H1 (cell line): ENCODE results near the gene GOSR1. TPM values are rescaled to one million over a fixed set of nuclear protein-coding genes. Genes with fewer than 3 reads are reported as not detected.
A peak's percentile ranks its signal among the peaks of the same experiment; 100 is the strongest.
"Not testable (repeated sequence)": the region's sequence is repeated elsewhere in the genome, so short reads cannot be mapped to it uniquely, and the experiment has no call there.

Source experiments
- CTCF ChIA-PET: fragments of 300-600 bp; sonication (Branson Sonifier 250); formaldehyde crosslinking; loops from one replicate; lab custom pipeline; 2021; ENCODE audit not compliant: partially characterized antibody; lab: Charles Lee
- POLR2A ChIA-PET: fragments of 300-600 bp; sonication (Branson Sonifier 250); formaldehyde crosslinking; loops from one replicate; lab custom pipeline; 2021; ENCODE audit warnings: inconsistent platforms; ENCODE audit not compliant: partially characterized antibody; lab: Charles Lee
- DNase-seq, 2 experiments: peaks; one replicate each; pipeline versions ENCODE4 v3.0.0 to v3.0.0-alpha.2; 2010 to 2022; ENCODE audit warnings: low spot score in 2 of 2, low read depth in 1 of 2, mixed read lengths in 1 of 2
- FAIRE-seq: peaks from 2 replicates; lab custom pipeline; 2011; peaks lifted over from hg19 to GRCh38; lab: Jason Lieb, UNC
- H2AFZ ChIP-seq: 2 replicates; pipeline ENCODE4 v1.8.1; 2012; ENCODE audit warnings: low read length, inconsistent platforms
- H2AK5ac ChIP-seq: 2 replicates; pipeline ENCODE4 v1.6.1; 2013; ENCODE audit warnings: low read depth, low read length
- H2BK120ac ChIP-seq: replicated peaks from 2 replicates; pipeline ENCODE3; 2013; ENCODE audit warnings: low read depth, low read length, inconsistent platforms
- H2BK12ac ChIP-seq: 2 replicates; pipeline ENCODE4 v1.6.1; 2013; ENCODE audit warnings: low read depth, low read length
- H2BK15ac ChIP-seq: 2 replicates; pipeline ENCODE4 v1.6.1; 2013; ENCODE audit warnings: low read length
- H2BK20ac ChIP-seq: 2 replicates; pipeline ENCODE4 v1.6.1; 2013; ENCODE audit warnings: low read length
- H2BK5ac ChIP-seq: 2 replicates; pipeline ENCODE4 v1.6.1; 2013; ENCODE audit warnings: low read depth, low read length
- H3K14ac ChIP-seq: 2 replicates; pipeline ENCODE4 v1.6.1; 2013; ENCODE audit warnings: inconsistent platforms; ENCODE audit not compliant: insufficient read length
- H3K18ac ChIP-seq: 2 replicates; pipeline ENCODE4 v1.6.1; 2013; ENCODE audit warnings: low read length; ENCODE audit errors: extremely low read depth
- H3K23ac ChIP-seq: 2 replicates; pipeline ENCODE4 v1.6.1; 2013; ENCODE audit warnings: inconsistent platforms; ENCODE audit not compliant: insufficient read length
- H3K23me2 ChIP-seq: 2 replicates; pipeline ENCODE4 v1.6.1; 2013; ENCODE audit warnings: low read depth, low read length
- H3K27ac ChIP-seq: 2 replicates; pipeline ENCODE4 v1.6.1; 2011; ENCODE audit warnings: low read depth, low read length, inconsistent platforms
- H3K27me3 ChIP-seq, 4 experiments: replicated peaks in 1 of 4; 1 replicate in 1 of 4; 2 replicates in 3 of 4; pipeline versions ENCODE4 v1.6.1 to v1.8.1; 2011 to 2013; ENCODE audit warnings: low read length in 3 of 4, mild to moderate bottlenecking in 3 of 4, inconsistent platforms in 2 of 4, mixed read lengths in 2 of 4, moderate library complexity in 1 of 4; ENCODE audit not compliant: control insufficient read depth in 3 of 4, insufficient read depth in 3 of 4; ENCODE audit errors: extremely low read depth in 1 of 4
- H3K36me3 ChIP-seq, 4 experiments: 2 replicates each; pipeline versions ENCODE4 v1.6.1 to v1.8.1; 2011 to 2013; ENCODE audit warnings: mild to moderate bottlenecking in 4 of 4, low read length in 3 of 4, moderate library complexity in 2 of 4, control low read depth in 1 of 4, inconsistent platforms in 1 of 4; ENCODE audit not compliant: insufficient read depth in 4 of 4, control insufficient read depth in 2 of 4
- H3K4ac ChIP-seq: replicated peaks from 2 replicates; pipeline ENCODE3; 2013; ENCODE audit warnings: low read length, low read depth, mixed read lengths, inconsistent platforms; ENCODE audit not compliant: insufficient read length
- H3K4me1 ChIP-seq, 4 experiments: replicated peaks in 1 of 4; 1 replicate in 1 of 4; 2 replicates in 3 of 4; pipeline versions ENCODE4 v1.6.1 to v1.8.1; 2011 to 2013; ENCODE audit warnings: low read length in 3 of 4, inconsistent platforms in 2 of 4, mixed read lengths in 1 of 4; ENCODE audit not compliant: insufficient read depth in 4 of 4, control insufficient read depth in 3 of 4
- H3K4me2 ChIP-seq, 2 experiments: 2 replicates each; pipeline versions ENCODE4 v1.6.1 to v1.8.1; 2011 to 2013; ENCODE audit warnings: low read depth in 2 of 2, low read length in 2 of 2, control low read depth in 1 of 2, inconsistent platforms in 1 of 2, mild to moderate bottlenecking in 1 of 2; ENCODE audit not compliant: insufficient read depth in 1 of 2
- H3K4me3 ChIP-seq, 4 experiments: fragments of 200-600, 300-600 bp in 1 of 4; sonication (generic), shearing (Covaris generic), sonication (Bioruptor Twin) in 1 of 4; 2 replicates each; pipeline versions ENCODE4 v1.5.1 to v1.8.1; 2011 to 2016; ENCODE audit warnings: low read length in 4 of 4, low read depth in 3 of 4, control low read depth in 2 of 4, inconsistent platforms in 2 of 4, mild to moderate bottlenecking in 2 of 4, mixed read lengths in 1 of 4, moderate library complexity in 1 of 4; ENCODE audit not compliant: insufficient read depth in 2 of 4; ENCODE audit errors: extremely low read depth in 1 of 4
- H3K56ac ChIP-seq: replicated peaks from 2 replicates; pipeline ENCODE3; 2013; ENCODE audit warnings: low read depth, mild to moderate bottlenecking, mixed read lengths, low read length, inconsistent platforms; ENCODE audit not compliant: insufficient read length
- H3K79me1 ChIP-seq: 2 replicates; pipeline ENCODE4 v1.6.1; 2013; ENCODE audit warnings: low read depth, low read length, control low read depth
- H3K79me2 ChIP-seq, 2 experiments: 2 replicates each; pipeline versions ENCODE4 v1.6.1 to v1.8.1; 2012 to 2013; ENCODE audit warnings: low read length in 2 of 2, mild to moderate bottlenecking in 2 of 2, inconsistent platforms in 1 of 2; ENCODE audit not compliant: insufficient read depth in 2 of 2, control insufficient read depth in 1 of 2
- H3K9ac ChIP-seq, 4 experiments: replicated peaks in 1 of 4; 1 replicate in 1 of 4; 2 replicates in 3 of 4; pipeline versions ENCODE4 v1.6.1 to v1.8.1; 2011 to 2013; ENCODE audit warnings: low read depth in 3 of 4, low read length in 3 of 4, control low read depth in 2 of 4, mild to moderate bottlenecking in 2 of 4, moderate library complexity in 2 of 4, inconsistent platforms in 1 of 4; ENCODE audit errors: extremely low read depth in 1 of 4
- H3K9me3 ChIP-seq, 2 experiments: 2 replicates each; pipeline versions ENCODE4 v1.6.1 to v1.8.1; 2012 to 2013; ENCODE audit warnings: mild to moderate bottlenecking in 2 of 2, moderate library complexity in 2 of 2, control low read depth in 1 of 2, inconsistent platforms in 1 of 2, low read depth in 1 of 2, low read length in 1 of 2, mixed read lengths in 1 of 2; ENCODE audit not compliant: insufficient read depth in 2 of 2
- H4K20me1 ChIP-seq, 2 experiments: replicated peaks in 1 of 2; 2 replicates each; pipeline versions ENCODE3 to v1.8.1; 2011 to 2013; ENCODE audit warnings: inconsistent platforms in 2 of 2, low read length in 2 of 2, mild to moderate bottlenecking in 1 of 2; ENCODE audit not compliant: insufficient read depth in 2 of 2, control insufficient read depth in 1 of 2
- H4K5ac ChIP-seq: 2 replicates; pipeline ENCODE4 v1.6.1; 2013; ENCODE audit warnings: low read length, low read depth, mixed read lengths, inconsistent platforms; ENCODE audit not compliant: insufficient read length
- H4K8ac ChIP-seq: 2 replicates; pipeline ENCODE4 v1.8.0; 2013; ENCODE audit warnings: mild to moderate bottlenecking, moderate library complexity, low read length, inconsistent platforms; ENCODE audit not compliant: insufficient read depth; ENCODE audit errors: extremely low read depth
- H4K91ac ChIP-seq: replicated peaks from 2 replicates; pipeline ENCODE3; 2013; ENCODE audit warnings: low read length, mixed read lengths, inconsistent platforms; ENCODE audit not compliant: insufficient read length
- ASH2L ChIP-seq: fragments of 200-600, 300-600 bp; sonication (generic); IDR thresholded peaks from one replicate; pipeline ENCODE4 v1.7.1; 2017; ENCODE audit warnings: low read length
- BRCA1 ChIP-seq: IDR thresholded peaks from 2 replicates; pipeline ENCODE4 v1.6.1; 2012; ENCODE audit warnings: low read depth, low read length, improper control_type of control experiment
- KDM4A ChIP-seq: IDR thresholded peaks from one replicate; pipeline ENCODE4 v1.7.1; 2012; ENCODE audit warnings: low read depth, mild to moderate bottlenecking, moderate library complexity, low read length, inconsistent platforms; ENCODE audit not compliant: severe bottlenecking
- RNF2 ChIP-seq: fragments of 200-900, 300-1000 bp; sonication (generic); IDR thresholded peaks from 2 replicates; pipeline ENCODE4 v1.7.1; 2016; ENCODE audit warnings: borderline replicate concordance, low read depth, mild to moderate bottlenecking, antibody characterized with exemption, low read length; ENCODE audit not compliant: poor library complexity, severe bottlenecking; ENCODE audit errors: missing control alignments
- TAF7 ChIP-seq: optimal IDR thresholded peaks from 2 replicates; pipeline ENCODE3; 2011; ENCODE audit warnings: low read depth, mild to moderate bottlenecking, inconsistent platforms, low read length, moderate library complexity, borderline replicate concordance
- TBP ChIP-seq: IDR thresholded peaks from 2 replicates; pipeline ENCODE4 v1.6.1; 2011; ENCODE audit warnings: low read depth, low read length, improper control_type of control experiment
- TCF12 ChIP-seq: IDR thresholded peaks from 2 replicates; pipeline ENCODE4 v1.6.1; 2011; ENCODE audit warnings: low read depth, mild to moderate bottlenecking, low read length
- ZNF274 ChIP-seq: IDR thresholded peaks from 2 replicates; pipeline ENCODE4 v1.7.0; 2012; ENCODE audit warnings: low read length, borderline replicate concordance; ENCODE audit errors: extremely low read depth
- WGBS, 2 experiments: shearing (Covaris generic) in 1 of 2; methylation state at CpG; one replicate each; pipeline versions ENCODE4 v1.1.6 to v1.1.7; 2013 to 2015; ENCODE audit warnings: low lambda C conversion rate in 2 of 2, mixed read lengths in 2 of 2, inconsistent platforms in 1 of 2, low coverage in 1 of 2, missing lambda C conversion rate in 1 of 2; ENCODE audit not compliant: insufficient replicate concordance in 2 of 2, insufficient coverage in 1 of 2, insufficient read length in 1 of 2; ENCODE audit errors: extremely low coverage in 1 of 2, missing lambda C conversion rate in 1 of 2; 5-methylcytosine and 5-hydroxymethylcytosine counted together
- polyA plus RNA-seq, 7 experiments: library from polyadenylated mRNA; depleted of rRNA in 3 of 7; stranded (reverse) in 5 of 7; unstranded in 2 of 7; fragments of >200 nt in 5 of 7; fragments of 200-250 nt in 2 of 7; gene quantifications; 1 replicate in 5 of 7; 2 replicates in 1 of 7; 4 replicates in 1 of 7; pipeline versions ENCODE4 v1.2.1 to v1.2.3, GENCODE V29; 2011 to 2013; ENCODE audit warnings: missing spikeins in 2 of 7, mixed read lengths in 2 of 7
- total RNA-seq: library from RNA; stranded (reverse); fragmentation: NEBNext Ultra II Directional; extraction: Animal tissue kit (Norgen Biotek cat#: 25700); gene quantifications from 2 replicates; pipeline ENCODE4 v1.2.1, GENCODE V29; 2021

GOSR1 gene
- total and polyA plus RNA-seq, 2 of the 8 experiments (the other 6 are each of a cell fraction or from before 2014, with no cell fraction given) = 9.2 to 43.3 TPM

DNA sequence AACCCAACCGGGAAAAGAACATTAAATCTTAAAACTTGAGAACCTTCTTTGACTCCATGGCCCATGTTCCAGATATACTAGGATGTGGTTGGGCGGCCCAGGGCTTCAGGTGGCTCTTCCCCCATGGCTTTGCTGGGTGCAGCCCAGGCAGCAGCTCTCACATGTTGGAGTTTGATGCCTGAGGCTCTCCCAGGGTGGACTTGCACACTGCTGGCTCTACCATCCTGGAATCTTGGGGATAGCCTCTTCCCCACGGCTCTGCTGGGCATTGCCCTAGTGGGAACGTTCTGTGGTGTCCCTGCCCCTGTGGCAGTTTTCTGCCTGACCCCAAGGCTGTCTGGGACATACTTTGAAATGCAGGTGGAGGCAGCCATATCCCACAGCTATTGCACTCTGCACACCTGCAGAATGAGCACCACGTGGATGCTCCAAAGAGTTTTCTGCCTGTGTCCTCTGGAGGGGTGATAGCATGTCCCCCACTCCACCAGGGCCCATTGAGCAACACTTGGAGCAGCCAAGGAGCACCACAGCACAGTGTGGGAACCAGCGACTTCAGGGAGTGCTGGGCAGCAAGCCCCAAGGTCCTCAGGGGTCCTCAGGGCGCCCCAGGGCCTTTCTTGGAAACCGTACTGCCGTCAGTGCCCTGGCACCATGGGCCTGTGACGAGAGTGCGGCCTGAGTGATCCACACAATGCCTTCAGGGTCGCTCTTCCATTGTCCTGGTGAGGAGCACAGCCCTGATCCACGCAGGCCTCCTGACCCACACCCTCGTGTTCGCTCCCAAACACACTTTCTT, 70.8 kb downstream of the GOSR1 start (continued):
- TF ChIP-seq RNF2 = no peak
- no peak for TF ChIP-seq KDM4A
- no peak for TF ChIP-seq BRCA1
- TF ChIP-seq TCF12 = no peak
- no peak for TF ChIP-seq ZNF274
- TF ChIP-seq ASH2L = no peak
- TF ChIP-seq TAF7 = no peak
- TF ChIP-seq TBP = no peak

DNA sequence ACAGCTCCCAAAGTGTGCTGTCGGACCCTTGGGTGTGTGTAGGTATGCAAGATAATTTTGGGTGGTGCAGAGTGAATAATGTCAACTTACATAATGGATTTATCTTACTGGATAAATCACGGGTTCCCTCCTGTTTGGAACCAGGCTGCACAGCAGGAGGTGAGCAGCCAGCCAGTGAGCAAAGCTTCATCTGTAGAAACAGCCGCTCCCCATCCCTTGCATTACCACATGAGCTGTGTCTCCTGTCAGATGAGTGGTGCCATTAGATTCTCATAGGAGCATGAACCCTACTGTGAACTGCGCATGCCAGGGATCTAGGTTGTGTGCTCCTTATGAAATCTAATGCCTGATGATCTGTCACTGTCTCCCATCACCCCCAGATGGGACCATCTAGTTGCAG, 72.0 kb downstream of the GOSR1 start:
- not testable (repeated sequence) for H3K4me3 ChIP-seq, H2BK120ac ChIP-seq, H2BK12ac ChIP-seq, H4K91ac ChIP-seq, H3K79me2 ChIP-seq, H3K36me3 ChIP-seq, H3K27ac ChIP-seq, H2BK20ac ChIP-seq, H3K4me1 ChIP-seq, H4K5ac ChIP-seq, FAIRE-seq, H3K18ac ChIP-seq, H4K20me1 ChIP-seq, H3K56ac ChIP-seq, H3K9ac ChIP-seq, H2AK5ac ChIP-seq, H3K9me3 ChIP-seq, H2BK5ac ChIP-seq, H3K79me1 ChIP-seq, H3K4ac ChIP-seq, H3K23me2 ChIP-seq, H4K8ac ChIP-seq, H3K14ac ChIP-seq, H2AFZ ChIP-seq, H3K23ac ChIP-seq, H3K4me2 ChIP-seq, H3K27me3 ChIP-seq, H2BK15ac ChIP-seq
- ChIA-PET POLR2A (interaction anchor here (0.8 kb wide), 1 partner anchor 71 kb away, joined by 3 read pairs; no protein-coding TSS in a partner anchor), CTCF (interaction anchor here (1.2 kb wide), 1 partner anchor 9 kb away, joined by 3 read pairs; no protein-coding TSS in a partner anchor)
- 93% methylated on average over 4 of the region's 4 CpGs; no CpG with 5 or more reads in 1 of the 2 experiments for WGBS, 2 experiments
- peak in 1 of 2 experiments; percentile 28 for DNase-seq
